OCI-LY7 (cell line): ENCODE measurements around the gene VMO1. TPM values are rescaled to one million over a fixed set of nuclear protein-coding genes. Genes with fewer than 3 reads are reported as not detected.
"Not testable (repeated sequence)": the region's sequence is repeated elsewhere in the genome, so short reads cannot be mapped to it uniquely, and the experiment has no call there.

Experiments used
- BruUV-seq: library from RNA; stranded (reverse); fragments of 400-500 nt; replicated peaks from 2 replicates; lab custom pipeline; 2021; lab: Mats Ljungman, UMichigan
- CTCF ChIA-PET: fragments of 300-600 bp; sonication (Branson Sonifier 250); formaldehyde crosslinking; loops from one replicate; lab custom pipeline; 2022; ENCODE audit warnings: antibody characterized with exemption; ENCODE audit not compliant: unreplicated experiment; lab: Charles Lee
- POLR2A ChIA-PET: fragments of 300-600 bp; sonication (Branson Sonifier 250); formaldehyde crosslinking; loops from one replicate; lab custom pipeline; 2022; ENCODE audit warnings: antibody characterized with exemption; lab: Charles Lee
- DNase-seq: peaks from one replicate; pipeline ENCODE4 v3.0.0-alpha.2; 2015; ENCODE audit warnings: low spot score
- H2AFZ ChIP-seq: fragments of 200-600 bp; sonication (generic), shearing (Covaris generic); 2 replicates; pipeline ENCODE4 v1.6.1; 2014; ENCODE audit warnings: mild to moderate bottlenecking, antibody characterized with exemption, low read length, moderate library complexity
- H3K27ac ChIP-seq: fragments of 200-600 bp; sonication (generic); 2 replicates; pipeline ENCODE4 v1.5.1; 2014; ENCODE audit warnings: mixed run types, low read depth, mild to moderate bottlenecking, moderate library complexity, low read length, inconsistent platforms; ENCODE audit not compliant: poor library complexity, severe bottlenecking
- H3K36me3 ChIP-seq: fragments of 200-600 bp; sonication (generic); 2 replicates; pipeline ENCODE4 v1.6.1; 2014; ENCODE audit warnings: mild to moderate bottlenecking, antibody characterized with exemption, low read length, moderate library complexity, mixed read lengths; ENCODE audit not compliant: insufficient read depth
- H3K4me1 ChIP-seq: fragments of 200-600 bp; sonication (generic); 2 replicates; pipeline ENCODE4 v1.5.1; 2014; ENCODE audit warnings: mild to moderate bottlenecking, low read length; ENCODE audit not compliant: insufficient read depth, poor library complexity, severe bottlenecking
- H3K4me2 ChIP-seq: fragments of 200-600 bp; sonication (generic); 2 replicates; pipeline ENCODE4 v1.6.1; 2014; ENCODE audit warnings: mild to moderate bottlenecking, low read length
- H3K4me3 ChIP-seq: fragments of 200-600 bp; sonication (generic); 2 replicates; pipeline ENCODE4 v1.5.1; 2014; ENCODE audit warnings: mild to moderate bottlenecking, low read depth, low read length; ENCODE audit not compliant: poor library complexity, severe bottlenecking
- H3K79me2 ChIP-seq: fragments of 200-600 bp; sonication (generic); 2 replicates; pipeline ENCODE4 v1.6.1; 2016; ENCODE audit warnings: low read depth, mild to moderate bottlenecking, low read length, moderate library complexity, mixed read lengths; ENCODE audit not compliant: insufficient read depth
- H3K9me2 ChIP-seq: fragments of 200-600 bp; sonication (generic); 2 replicates; pipeline ENCODE4 v1.6.1; 2016; ENCODE audit warnings: mild to moderate bottlenecking, low read length, mixed read lengths; ENCODE audit not compliant: insufficient read depth
- H3K9me3 ChIP-seq: fragments of 200-600 bp; sonication (generic); 2 replicates; pipeline ENCODE4 v1.6.1; 2014; ENCODE audit warnings: mild to moderate bottlenecking, mixed run types, low read length, mixed read lengths
- H4K20me1 ChIP-seq: fragments of 200-600 bp; sonication (generic); 2 replicates; pipeline ENCODE4 v1.6.1; 2014; ENCODE audit warnings: mild to moderate bottlenecking, antibody characterized with exemption, low read length, moderate library complexity, mixed read lengths; ENCODE audit not compliant: insufficient read depth
- CTCF ChIP-seq: fragments of 200-600 bp; sonication (generic); conservative IDR thresholded peaks from 2 replicates; pipeline ENCODE4 v1.5.1; 2014; ENCODE audit warnings: mild to moderate bottlenecking, antibody characterized with exemption, low read length, moderate library complexity, mixed read lengths
- EZH2phosphoT487 ChIP-seq: fragments of 200-600 bp; sonication (generic); IDR thresholded peaks from 2 replicates; pipeline ENCODE4 v1.6.1; 2018; ENCODE audit warnings: low read depth, borderline replicate concordance, mild to moderate bottlenecking, mixed run types, antibody characterized with exemption, low read length, moderate library complexity, mixed read lengths
- intact Hi-C: fragments of 100-400 bp; cut with micrococcal nuclease; formaldehyde crosslinking; loops from one replicate; pipeline ENCODE4 v1.10.0; 2022; ENCODE audit not compliant: unreplicated experiment
- total RNA-seq, 2 experiments: library from RNA; depleted of rRNA in 1 of 2; stranded (reverse); fragments of >200 nt in 1 of 2; shearing (Covaris generic) in 1 of 2; gene quantifications; 2 replicates each; pipeline ENCODE4 v1.2.3, GENCODE V29; 2014 to 2022

VMO1 gene
- total RNA-seq, 2 experiments from 2014 or later = not detected

- intact Hi-C loops = loop anchor here (2.0 to 5.0 kb wide), 2 partner anchors 27 to 197 kb away; partner anchors contain the start of gene PLD2
- DNase-seq = peak; percentile 26
Observed at GRCh38 chr17:4833941-4834680, 47.9 kb upstream of the VMO1 start.

DNA sequence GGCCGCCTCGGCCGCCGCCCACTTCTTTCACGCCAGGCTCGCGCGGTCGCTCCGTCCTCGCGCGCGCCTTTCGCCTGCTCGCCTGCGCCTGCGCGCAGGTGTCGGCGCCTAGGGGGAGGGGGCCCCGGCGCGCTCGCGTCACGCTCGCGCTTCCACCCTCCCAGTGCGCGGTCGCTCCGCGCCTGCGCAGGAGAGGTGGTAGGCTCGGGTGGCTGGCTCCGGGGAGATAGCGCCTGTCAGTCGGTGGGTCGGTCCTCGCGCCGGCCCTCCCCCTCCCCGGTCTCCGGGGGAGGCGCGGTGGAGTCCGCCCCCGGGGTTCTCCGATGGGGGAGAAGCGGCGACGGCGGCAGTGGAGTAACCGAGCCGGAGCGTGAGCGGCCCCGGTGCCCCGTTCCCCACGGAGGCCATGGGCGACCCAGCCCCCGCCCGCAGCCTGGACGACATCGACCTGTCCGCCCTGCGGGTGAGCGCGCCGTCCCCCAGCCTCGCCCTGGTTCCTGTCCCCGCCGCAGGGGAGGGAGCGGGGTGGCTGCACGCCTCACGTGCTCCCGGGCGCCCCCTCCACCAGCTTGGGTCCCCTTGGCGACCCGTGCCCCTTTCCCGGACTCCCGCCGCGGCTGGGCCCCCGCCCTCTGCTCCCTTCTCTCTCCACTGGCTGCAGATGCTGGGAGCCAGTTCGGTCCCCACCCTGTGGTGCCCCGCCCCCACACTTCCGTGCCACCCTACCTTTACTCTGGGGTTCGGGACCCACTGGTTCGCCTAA, 47.2 kb upstream of the VMO1 start, which contains the start of gene MINK1:
Gene MINK1, plus strand, starts transcription at position 163 of the 763 bp plus-strand sequence. Its CDS starts 244 bp downstream, at position 407.
- peak; percentile 96 for DNase-seq
- peaks cover 25% of the 10 kb centered on the region; the same call in 1 of the 2 replicates for H3K36me3 ChIP-seq
- no peak for TF ChIP-seq CTCF
- no peak for TF ChIP-seq EZH2phosphoT487
- peak within 1 kb of the TSS; percentile 87 for H3K4me3 ChIP-seq
- CTCF ChIA-PET = interaction anchor here (0.9 kb wide), 1 partner anchor 43 kb away, joined by 3 read pairs; no protein-coding TSS in a partner anchor
- intact Hi-C loops = loop anchor here (2.0 to 5.0 kb wide), 2 partner anchors 27 to 196 kb away; partner anchors contain the start of gene PLD2
- no peaks in the 10 kb centered on the region for H3K9me2 ChIP-seq
- no TSS peak for BruUV-seq
- peak within 1 kb of the TSS; percentile 91; the same call in 1 of the 2 replicates for H2AFZ ChIP-seq
- H3K4me2 ChIP-seq = peak within 1 kb of the TSS; percentile 80
- H3K4me1 ChIP-seq = peaks cover 23% of the 10 kb centered on the region
- H3K79me2 ChIP-seq = peaks cover 37% of the 10 kb centered on the region
- POLR2A ChIA-PET = interaction anchor here (0.7 to 1.3 kb wide), 2 partner anchors 43 to 107 kb away, joined by 3 to 4 read pairs; partner anchors contain the start of genes RNF167 and SLC25A11
- no peaks in the 10 kb centered on the region for H3K9me3 ChIP-seq
- H3K27ac ChIP-seq = peak within 1 kb of the TSS; percentile 49
- H4K20me1 ChIP-seq = no peaks in the 10 kb centered on the region

More at GRCh38 chr17:4833941-4834680, 47.9 kb upstream of the VMO1 start:
- Histone ChIP-seq H3K36me3 (peaks cover 28% of the 10 kb centered on the region; the same call in 1 of the 2 replicates), H3K4me2 (peak overlapping the region; percentile 80), H3K27ac (peak overlapping the region; percentile 49), H4K20me1 (no peaks in the 10 kb centered on the region), H3K9me2 (no peaks in the 10 kb centered on the region), H3K9me3 (no peaks in the 10 kb centered on the region), H3K79me2 (peaks cover 37% of the 10 kb centered on the region), H3K4me3 (peak overlapping the region; percentile 87), H2AFZ (peak overlapping the region; percentile 91; the same call in 1 of the 2 replicates), H3K4me1 (peaks cover 23% of the 10 kb centered on the region)
- POLR2A ChIA-PET = interaction anchor here (0.7 kb wide), 1 partner anchor 106 kb away, joined by 4 read pairs; the partner anchor contains the start of genes RNF167 and SLC25A11
- TF ChIP-seq EZH2phosphoT487 = no peak
- TF ChIP-seq CTCF = no peak
- TSS peak; percentile 46 for BruUV-seq
- CTCF ChIA-PET = interaction anchor here (0.9 kb wide), 1 partner anchor 44 kb away, joined by 3 read pairs; no protein-coding TSS in a partner anchor

GRCh38 chr17:4832829-4833177, 46.6 kb upstream of the VMO1 start:
- H4K20me1 ChIP-seq, BruUV-seq, H3K9me2 ChIP-seq, H3K9me3 ChIP-seq, H3K27ac ChIP-seq, CTCF ChIA-PET, DNase-seq: not testable (repeated sequence)
- Histone ChIP-seq H3K4me3 (peak overlapping the region; percentile 87), H3K36me3 (peaks cover 20% of the 10 kb centered on the region; the same call in 1 of the 2 replicates), H3K79me2 (peaks cover 37% of the 10 kb centered on the region), H2AFZ (peak overlapping the region; percentile 91; the same call in 1 of the 2 replicates), H3K4me2 (peak overlapping the region; percentile 80), H3K4me1 (peaks cover 23% of the 10 kb centered on the region)
- intact Hi-C loops = loop anchor here (2.0 to 5.0 kb wide), 2 partner anchors 26 to 196 kb away; partner anchors contain the start of gene PLD2
- POLR2A ChIA-PET = interaction anchor here (1.3 kb wide), 1 partner anchor 43 kb away, joined by 3 read pairs; no protein-coding TSS in a partner anchor
